ENCODE data around the gene PRICKLE1. TPM values are rescaled to one million over a fixed set of nuclear protein-coding genes. Genes with fewer than 3 reads are reported as not detected.

The PRICKLE1 gene
- total and polyA plus RNA-seq, 2 donors (not counting 1 experiment from before 2014, with no cell fraction given) = 6.3 to 21.6 TPM

DNA sequence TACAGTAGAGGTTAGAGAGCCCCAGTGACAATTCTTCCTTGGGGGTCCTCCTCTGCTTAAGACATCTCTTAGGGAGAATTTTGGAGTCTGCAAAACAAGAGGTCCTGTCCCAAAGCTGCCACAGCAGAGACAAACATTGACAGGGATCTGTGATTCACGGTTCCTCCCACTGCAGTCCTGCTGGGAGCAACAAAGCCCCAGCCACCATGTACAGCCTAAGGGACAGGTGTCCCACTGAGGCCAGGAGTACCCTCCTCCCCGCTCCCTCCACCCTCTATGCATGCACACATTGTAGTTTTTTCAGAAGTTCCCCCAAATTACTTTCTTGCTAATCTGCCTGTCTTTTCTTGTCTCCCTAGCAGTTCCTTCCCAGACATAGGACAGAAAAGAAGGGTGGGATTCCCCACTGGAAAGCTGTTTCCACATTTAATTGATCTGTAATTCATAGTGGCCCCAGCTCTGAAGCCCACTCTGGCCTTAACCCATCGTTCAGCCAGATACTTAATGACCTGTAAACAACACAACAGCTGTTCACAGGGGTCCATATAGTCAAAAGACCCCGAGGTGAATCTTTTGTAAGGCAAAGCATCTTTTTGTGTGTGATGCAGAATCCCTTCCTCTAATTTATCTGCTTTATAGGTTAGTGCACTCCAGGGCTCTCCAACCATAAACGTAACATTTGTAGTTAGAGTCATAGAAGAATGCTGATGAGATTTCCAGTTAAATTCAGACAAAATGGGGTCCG is 13.9 kb upstream of the PRICKLE1 start:
- ChIA-PET POLR2A (no interaction called here), CTCF (no interaction called here)
- H3K4me3 Mint-ChIP-seq = no peak overlapping the region
- H3K36me3 ChIP-seq (replicated peaks in 1 of 2; ENCODE audit: control extremely low read depth in 1 of 2, control insufficient read depth in 1 of 2, extremely low read depth in 1 of 2, insufficient read depth in 2 of 2, low read length in 1 of 2) = no peaks in the 10 kb centered on the region
- intact Hi-C loops (cut with micrococcal nuclease) = no loop called here
- no peaks in the 10 kb centered on the region for H3K4me1 ChIP-seq (ENCODE audit: control insufficient read depth in 2 of 2, insufficient read depth in 2 of 2, low read length in 2 of 2)
- no peaks in the 10 kb centered on the region for H3K4me1 Mint-ChIP-seq
- H3K79me2 ChIP-seq (ENCODE audit: control insufficient read depth, insufficient read depth, low read length) = no peaks in the 10 kb centered on the region
- H3K9me3 Mint-ChIP-seq (ENCODE audit: insufficient read depth) = no peaks in the 10 kb centered on the region
- H3K4me2 ChIP-seq (replicated peaks; ENCODE audit: low read depth, low read length, poor library complexity, severe bottlenecking) = no peak overlapping the region
- no peak overlapping the region for H3K4me3 ChIP-seq (ENCODE audit: control extremely low read depth in 1 of 5, extremely low read depth in 1 of 5, insufficient read depth in 1 of 5, low read depth in 2 of 5, low read length in 4 of 5)
- no peak for ATAC-seq (ENCODE audit: low read depth)
- no peak for TF ChIP-seq EZH2 (IDR thresholded peaks at IDR 0.05; ENCODE audit: borderline replicate concordance, insufficient read depth, low read depth, low read length, poor library complexity, severe bottlenecking)
- TF ChIP-seq, protein P1, sequence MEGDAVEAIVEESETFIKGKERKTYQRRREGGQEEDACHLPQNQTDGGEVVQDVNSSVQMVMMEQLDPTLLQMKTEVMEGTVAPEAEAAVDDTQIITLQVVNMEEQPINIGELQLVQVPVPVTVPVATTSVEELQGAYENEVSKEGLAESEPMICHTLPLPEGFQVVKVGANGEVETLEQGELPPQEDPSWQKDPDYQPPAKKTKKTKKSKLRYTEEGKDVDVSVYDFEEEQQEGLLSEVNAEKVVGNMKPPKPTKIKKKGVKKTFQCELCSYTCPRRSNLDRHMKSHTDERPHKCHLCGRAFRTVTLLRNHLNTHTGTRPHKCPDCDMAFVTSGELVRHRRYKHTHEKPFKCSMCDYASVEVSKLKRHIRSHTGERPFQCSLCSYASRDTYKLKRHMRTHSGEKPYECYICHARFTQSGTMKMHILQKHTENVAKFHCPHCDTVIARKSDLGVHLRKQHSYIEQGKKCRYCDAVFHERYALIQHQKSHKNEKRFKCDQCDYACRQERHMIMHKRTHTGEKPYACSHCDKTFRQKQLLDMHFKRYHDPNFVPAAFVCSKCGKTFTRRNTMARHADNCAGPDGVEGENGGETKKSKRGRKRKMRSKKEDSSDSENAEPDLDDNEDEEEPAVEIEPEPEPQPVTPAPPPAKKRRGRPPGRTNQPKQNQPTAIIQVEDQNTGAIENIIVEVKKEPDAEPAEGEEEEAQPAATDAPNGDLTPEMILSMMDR (IDR thresholded peaks at IDR 0.05) = no peak
- H3K9me3 ChIP-seq (ENCODE audit: control extremely low read depth in 1 of 3, control insufficient read depth in 2 of 3, insufficient read depth in 1 of 3, low read length in 2 of 3) = no peaks in the 10 kb centered on the region
- no peak overlapping the region for H3K27ac ChIP-seq (ENCODE audit: low read length in 2 of 2)
- no peak overlapping the region for H3K9ac ChIP-seq (ENCODE audit: low read length)
- H3K27me3 Mint-ChIP-seq = peaks cover 25% of the 10 kb centered on the region
- no peaks in the 10 kb centered on the region for H4K20me1 ChIP-seq (ENCODE audit: control insufficient read depth, insufficient read depth, low read length, poor library complexity, severe bottlenecking)
- H3K27ac Mint-ChIP-seq = no peak overlapping the region
- peaks cover 0 to 4% (median 0%) of the 10 kb centered on the region in 4 experiments for H3K27me3 ChIP-seq (replicated peaks in 1 of 4; ENCODE audit: control extremely low read depth in 1 of 4, control insufficient read depth in 3 of 4, insufficient read depth in 4 of 4, low read length in 3 of 4)
- WGBS (ENCODE audit: insufficient coverage) = 73% methylated on average over 3 of the region's 6 CpGs
- no peak for DNase-seq
- no peak overlapping the region for H2AFZ ChIP-seq (ENCODE audit: insufficient read depth, low read depth, low read length, poor library complexity, severe bottlenecking)

DNA sequence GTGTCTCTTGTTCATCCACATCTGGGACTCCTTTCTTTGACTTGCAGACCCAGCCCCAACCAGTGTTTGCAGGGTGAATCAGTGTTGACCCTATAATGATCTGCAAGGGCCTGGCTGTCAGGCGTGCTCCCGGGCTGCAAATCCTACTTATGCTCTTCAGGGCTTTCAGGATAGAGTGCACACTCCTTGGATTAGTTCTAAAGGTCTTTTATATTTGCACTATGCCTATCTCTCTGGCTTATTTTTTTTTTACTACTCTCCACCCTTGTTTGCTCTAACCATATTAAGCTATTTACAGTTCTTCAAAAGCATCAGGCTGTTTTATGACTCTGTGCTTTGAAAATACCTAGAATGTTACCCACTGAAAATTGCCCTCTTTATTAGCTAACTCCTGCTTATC is 4.3 kb upstream of the PRICKLE1 start:
- DNase-seq = no peak
- POLR2A ChIA-PET = no interaction called here
- Histone ChIP-seq H3K9ac (ENCODE audit: low read length) (no peak overlapping the region), H3K27ac (ENCODE audit: low read length in 2 of 2) (no peak overlapping the region), H2AFZ (ENCODE audit: insufficient read depth, low read depth, low read length, poor library complexity, severe bottlenecking) (no peak overlapping the region), H3K4me2 (replicated peaks; ENCODE audit: low read depth, low read length, poor library complexity, severe bottlenecking) (no peak overlapping the region), H3K4me3 (ENCODE audit: control extremely low read depth in 1 of 5, extremely low read depth in 1 of 5, insufficient read depth in 1 of 5, low read depth in 2 of 5, low read length in 4 of 5) (no peak overlapping the region), H3K36me3 (replicated peaks in 1 of 2; ENCODE audit: control extremely low read depth in 1 of 2, control insufficient read depth in 1 of 2, extremely low read depth in 1 of 2, insufficient read depth in 2 of 2, low read length in 1 of 2) (no peaks in the 10 kb centered on the region), H3K79me2 (ENCODE audit: control insufficient read depth, insufficient read depth, low read length) (no peaks in the 10 kb centered on the region), H3K9me3 (ENCODE audit: control extremely low read depth in 1 of 3, control insufficient read depth in 2 of 3, insufficient read depth in 1 of 3, low read length in 2 of 3) (peaks cover 0 to 7% (median 0%) of the 10 kb centered on the region in 3 donors), H3K27me3 (replicated peaks in 1 of 4; ENCODE audit: control extremely low read depth in 1 of 4, control insufficient read depth in 3 of 4, insufficient read depth in 4 of 4, low read length in 3 of 4) (peaks cover 0 to 35% (median 16%) of the 10 kb centered on the region in 4 experiments), H3K4me1 (ENCODE audit: control insufficient read depth in 2 of 2, insufficient read depth in 2 of 2, low read length in 2 of 2) (peaks cover 15 to 16% of the 10 kb centered on the region in 2 donors), H4K20me1 (ENCODE audit: control insufficient read depth, insufficient read depth, low read length, poor library complexity, severe bottlenecking) (no peaks in the 10 kb centered on the region)
- Mint-ChIP-seq H3K4me3 (no peak overlapping the region), H3K4me1 (peaks cover 14% of the 10 kb centered on the region), H3K27me3 (peaks cover 52% of the 10 kb centered on the region), H3K9me3 (ENCODE audit: insufficient read depth) (no peaks in the 10 kb centered on the region), H3K27ac (no peak overlapping the region)
- CTCF ChIA-PET = interaction anchor here (1.2 kb wide), 1 partner anchor 110 kb away, joined by 3 read pairs; no protein-coding TSS in a partner anchor
- no peak for ATAC-seq (ENCODE audit: low read depth)
- TF ChIP-seq, protein P1 (IDR thresholded peaks at IDR 0.05) = no peak
- no peak for TF ChIP-seq EZH2 (IDR thresholded peaks at IDR 0.05; ENCODE audit: borderline replicate concordance, insufficient read depth, low read depth, low read length, poor library complexity, severe bottlenecking)
- intact Hi-C loops (cut with micrococcal nuclease) = no loop called here
- 100% methylated on average over 1 of the region's 2 CpGs for WGBS (ENCODE audit: insufficient coverage)
